ENCODE measurements around the gene SPRN. TPM values are rescaled to one million over a fixed set of nuclear protein-coding genes. Genes with fewer than 3 reads are reported as not detected.
"Not testable (repeated sequence)": the region's sequence is repeated elsewhere in the genome, so short reads cannot be mapped to it uniquely, and the experiment has no call there.

Gene SPRN
- total RNA-seq, 1 donor from 2014 or later, result under 0.01 TPM

DNA sequence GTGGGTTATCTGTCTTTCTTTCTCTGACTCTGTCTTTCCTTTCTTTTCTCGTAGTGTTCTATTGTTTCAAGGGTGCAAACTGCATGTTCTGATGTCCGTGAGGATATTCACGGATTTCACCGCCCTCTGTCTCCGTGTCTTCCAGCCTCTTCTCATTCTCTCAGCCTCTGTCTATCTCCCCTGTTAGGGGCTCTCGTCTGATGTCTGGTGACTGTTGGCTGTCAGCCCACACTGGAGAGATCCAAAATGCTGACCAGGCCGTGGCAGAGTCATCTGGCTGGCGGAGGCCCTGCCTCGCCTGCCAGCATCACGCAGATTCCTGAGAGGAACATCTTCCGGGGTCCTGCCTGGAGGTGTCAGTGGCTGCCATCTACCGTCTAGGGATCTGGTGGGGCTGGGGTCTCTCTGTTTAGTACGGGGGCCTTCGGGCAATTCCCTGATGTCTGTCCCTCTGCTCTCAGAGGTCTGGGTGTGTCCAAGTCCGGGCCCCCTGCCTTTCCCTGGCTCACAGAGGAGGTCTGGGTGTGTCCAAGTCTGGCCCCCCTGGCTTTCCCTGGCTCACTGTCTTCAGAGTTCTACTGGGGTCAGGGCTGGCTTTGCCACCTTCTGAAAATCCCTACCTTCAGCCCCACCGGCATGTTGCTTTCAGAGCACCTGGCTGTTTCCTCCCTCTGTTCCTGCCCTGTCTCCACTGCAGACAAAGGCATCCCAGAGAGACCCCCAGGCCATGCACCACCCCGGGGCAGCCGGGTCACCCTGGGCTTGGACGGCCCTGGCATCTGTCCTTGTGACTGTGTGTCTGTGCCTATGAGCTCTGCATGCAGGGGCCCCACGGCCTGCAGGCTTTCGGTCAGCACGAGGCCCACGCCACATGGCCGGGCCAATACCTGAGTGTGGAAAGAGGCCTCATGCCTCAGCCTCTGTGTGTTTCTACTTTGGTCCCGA is 15.4 kb upstream of the SPRN start:
- no peak for DNase-seq

DNA sequence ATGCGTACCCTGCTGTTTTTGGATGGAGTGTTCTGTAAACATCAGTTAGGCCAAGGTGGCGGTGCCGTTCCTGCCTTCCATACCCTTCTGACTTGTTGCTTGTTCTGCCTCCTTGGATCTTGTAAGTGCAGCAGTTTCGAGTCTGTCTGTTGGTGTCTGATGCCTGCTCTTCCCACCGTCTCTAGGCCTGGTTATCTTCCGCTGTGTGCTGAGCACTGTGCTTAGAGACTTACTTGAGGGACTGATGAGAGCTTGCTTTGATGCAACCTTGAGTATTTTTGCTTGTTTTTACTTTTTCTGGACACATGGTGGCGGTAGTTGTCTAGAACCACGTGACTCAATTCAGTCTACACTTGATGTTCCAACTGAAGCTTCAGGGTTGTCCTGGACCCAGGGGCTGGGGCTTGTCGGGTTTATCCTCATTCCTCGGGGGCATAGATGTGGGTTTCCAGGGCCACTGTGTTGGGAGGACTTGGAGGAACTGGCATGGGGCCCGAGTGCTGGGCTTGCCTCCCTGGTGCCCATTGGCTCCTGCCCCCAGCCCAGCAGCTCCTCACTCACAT is 14.4 kb upstream of the SPRN start:
- peak; percentile 44 for DNase-seq

- not testable (repeated sequence) for DNase-seq
Observed at GRCh38 chr10:133432789-133433188, 8.4 kb upstream of the SPRN start.

- DNase-seq, result not testable (repeated sequence)
Observed at GRCh38 chr10:133431888-133432613, 7.6 kb upstream of the SPRN start.

- not testable (repeated sequence) for DNase-seq
Observed at GRCh38 chr10:133429571-133429970, 5.1 kb upstream of the SPRN start.

GRCh38 chr10:133424102-133424501 is 323 bp downstream of the SPRN start:
- not testable (repeated sequence) for DNase-seq

GRCh38 chr10:133422807-133423771 is 1.3 kb downstream of the SPRN start:
- no peak for DNase-seq

- no peak for DNase-seq
Observed at GRCh38 chr10:133422223-133422806, 2.1 kb downstream of the SPRN start.

GRCh38 chr10:133421336-133422222 is 2.8 kb downstream of the SPRN start:
- DNase-seq, result no peak

DNA sequence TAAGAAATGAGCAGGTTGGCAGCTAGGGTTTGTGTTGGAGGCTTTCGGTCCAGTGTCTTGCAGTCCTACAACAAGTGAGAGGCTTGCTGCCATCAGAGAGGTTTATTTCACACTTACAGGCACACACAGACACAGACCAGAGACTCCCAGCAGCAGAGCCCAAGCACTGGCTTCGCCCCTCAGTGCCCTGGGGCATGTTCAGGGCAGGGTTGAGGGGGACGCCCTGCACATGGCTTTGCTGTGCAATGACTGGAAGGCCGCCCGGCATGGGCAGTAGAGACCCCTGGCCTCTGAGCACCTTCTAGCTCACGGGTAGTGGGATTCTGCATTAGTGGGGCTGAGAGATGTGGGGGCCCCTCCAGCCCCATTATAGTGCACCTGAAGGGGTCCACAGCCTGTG is 3.8 kb downstream of the SPRN start:
- no peak for DNase-seq

- DNase-seq, result no peak
Observed at GRCh38 chr10:133420028-133420427, 4.4 kb downstream of the SPRN start.

DNA sequence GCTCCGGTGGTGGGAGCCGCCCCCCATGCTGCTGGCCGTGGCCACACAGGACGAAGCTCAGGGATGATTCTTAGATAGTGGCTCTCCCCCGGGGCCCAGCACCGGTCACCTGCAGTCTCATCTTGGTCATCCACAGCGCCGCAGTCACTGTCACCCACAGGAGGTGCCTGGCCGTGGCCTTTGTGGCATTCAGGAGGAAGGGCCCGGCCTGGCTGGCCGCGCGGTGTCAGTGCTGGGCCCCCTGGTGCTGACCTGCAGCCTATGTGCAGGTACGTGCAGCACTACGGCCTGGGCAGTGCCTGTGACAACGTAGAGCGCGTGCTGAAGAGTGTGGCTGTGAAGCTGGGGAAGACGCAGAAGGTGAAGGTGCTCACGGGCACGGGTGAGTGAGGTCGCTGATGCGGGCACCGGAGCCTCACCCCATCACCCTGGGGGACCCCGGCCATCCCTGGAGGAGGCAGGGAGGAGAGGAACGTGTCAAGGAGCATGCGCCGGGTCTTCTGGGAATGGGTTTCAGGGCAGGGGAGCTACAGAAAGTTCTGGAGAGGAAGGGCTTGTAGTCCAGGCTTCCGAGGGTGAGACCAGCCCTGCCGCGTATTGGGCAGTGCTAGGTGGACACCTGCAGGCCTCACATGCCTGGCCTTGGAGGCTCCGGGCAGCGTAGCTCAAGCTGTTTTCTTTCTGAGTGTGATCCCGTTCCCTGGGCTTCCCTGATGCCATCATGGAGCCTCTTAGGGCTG is 5.0 kb downstream of the SPRN start:
- no peak for DNase-seq

- DNase-seq, result no peak
Observed at GRCh38 chr10:133418289-133418993, 6.0 kb downstream of the SPRN start.

DNA sequence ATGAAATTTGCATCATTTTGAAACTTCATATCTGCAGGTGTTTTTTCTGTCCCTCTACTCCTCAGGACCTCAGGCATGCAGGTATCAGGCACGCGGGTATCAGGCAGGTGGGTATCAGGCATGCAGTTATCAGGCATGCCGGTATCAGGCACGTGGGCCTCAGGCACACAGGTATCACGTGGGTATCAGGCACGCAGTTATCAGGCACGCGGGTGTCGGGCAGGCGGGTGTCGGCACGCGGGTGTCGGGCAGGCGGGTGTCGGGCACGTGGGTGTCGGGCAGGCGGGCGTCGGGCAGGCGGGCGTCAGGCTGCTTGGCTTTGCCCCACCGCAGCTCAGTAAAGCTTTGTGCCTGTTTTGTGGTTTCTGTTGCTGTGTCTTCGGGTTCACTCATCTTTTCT is 8.7 kb downstream of the SPRN start:
- no peak for DNase-seq

- DNase-seq, result not testable (repeated sequence)
Observed at GRCh38 chr10:133414401-133414800, 10.0 kb downstream of the SPRN start.

- DNase-seq, result no peak
Observed at GRCh38 chr10:133412381-133412711, 12.1 kb downstream of the SPRN start.

GRCh38 chr10:133411523-133412380 is 12.7 kb downstream of the SPRN start:
- DNase-seq, result no peak

- no peak for DNase-seq
Observed at GRCh38 chr10:133405844-133406527, 18.4 kb downstream of the SPRN start.
